ENCODE data around the gene PANK4. TPM values are rescaled to one million over a fixed set of nuclear protein-coding genes. Genes with fewer than 3 reads are reported as not detected.
A peak's percentile ranks its signal among the peaks of the same experiment; 100 is the strongest.

PANK4 gene
- total RNA-seq, 1 experiment from 2014 or later, result 6.5 TPM

GRCh38 chr1:2512862-2513421, 13.5 kb downstream of the PANK4 start:
- DNase-seq (ENCODE audit: low spot score), result no peak

- no peak for DNase-seq (ENCODE audit: low spot score)
These were observed 15.8 kb downstream of the PANK4 start for GRCh38 chr1:2510366-2511155.

- no peak for DNase-seq (ENCODE audit: low spot score)
These were observed 16.8 kb downstream of the PANK4 start for GRCh38 chr1:2509589-2509988.

GRCh38 chr1:2508751-2509150, 17.6 kb downstream of the PANK4 start:
- no peak for DNase-seq (ENCODE audit: low spot score)

GRCh38 chr1:2508180-2508579, 18.2 kb downstream of the PANK4 start:
- no peak for DNase-seq (ENCODE audit: low spot score)

GRCh38 chr1:2507744-2508155, 18.6 kb downstream of the PANK4 start:
- no peak for DNase-seq (ENCODE audit: low spot score)

- no peak for DNase-seq (ENCODE audit: low spot score)
These were observed 19.4 kb downstream of the PANK4 start for GRCh38 chr1:2506901-2507565.

- DNase-seq (ENCODE audit: low spot score), result no peak
These were observed 20.2 kb downstream of the PANK4 start for GRCh38 chr1:2506007-2506860.

GRCh38 chr1:2505461-2505994, 20.9 kb downstream of the PANK4 start:
- no peak for DNase-seq (ENCODE audit: low spot score)

- no peak for DNase-seq (ENCODE audit: low spot score)
These were observed 21.5 kb downstream of the PANK4 start for GRCh38 chr1:2504949-2505272.

GRCh38 chr1:2504225-2504948, 22.0 kb downstream of the PANK4 start:
- DNase-seq (ENCODE audit: low spot score), result no peak

- no peak for DNase-seq (ENCODE audit: low spot score)
These were observed 22.7 kb downstream of the PANK4 start for GRCh38 chr1:2503554-2504224.

GRCh38 chr1:2502661-2503553, 23.5 kb downstream of the PANK4 start:
- no peak for DNase-seq (ENCODE audit: low spot score)

GRCh38 chr1:2502210-2502609, 24.2 kb downstream of the PANK4 start:
- DNase-seq (ENCODE audit: low spot score), result no peak

GRCh38 chr1:2501820-2502119, 24.6 kb downstream of the PANK4 start:
- DNase-seq (ENCODE audit: low spot score), result no peak

- no peak for DNase-seq (ENCODE audit: low spot score)
These were observed 25.2 kb downstream of the PANK4 start for GRCh38 chr1:2501041-2501819.

GRCh38 chr1:2499986-2500596, 26.3 kb downstream of the PANK4 start:
- DNase-seq (ENCODE audit: low spot score), result peak; percentile 27

- DNase-seq (ENCODE audit: low spot score), result no peak
These were observed 27.1 kb downstream of the PANK4 start for GRCh38 chr1:2499260-2499659.

GRCh38 chr1:2498648-2499047, 27.7 kb downstream of the PANK4 start:
- DNase-seq (ENCODE audit: low spot score), result no peak
